Measurements from ENCODE around the gene TMEM207.

TMEM207 gene

DNA sequence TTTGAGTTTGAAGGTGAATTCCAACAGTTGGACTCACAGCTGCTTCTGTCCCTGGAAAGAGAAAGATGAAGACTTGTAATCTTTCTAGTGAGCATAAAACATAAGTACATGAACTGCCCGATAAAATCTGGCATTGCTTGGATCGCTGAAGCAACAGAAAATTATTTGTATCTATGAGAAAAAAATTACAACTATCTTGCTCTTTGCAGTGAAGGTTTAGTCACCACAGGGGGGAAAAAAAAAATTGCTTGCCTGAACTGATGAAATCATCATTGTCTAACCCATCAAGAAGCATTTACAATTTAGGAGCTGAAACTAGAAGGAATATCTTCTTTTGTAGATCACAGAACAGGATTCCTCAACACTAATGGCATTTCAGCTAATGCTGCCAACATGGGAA lies 20.0 kb downstream of the TMEM207 start:
- H3K4me3 ChIP-seq (ENCODE audit: low read depth, low read length) = no peak overlapping the region
- no peak for DNase-seq
- no peaks in the 10 kb centered on the region for H3K9me3 ChIP-seq
- H3K27me3 ChIP-seq = no peaks in the 10 kb centered on the region
- no peaks in the 10 kb centered on the region for H3K4me1 ChIP-seq
- H3K36me3 ChIP-seq = no peaks in the 10 kb centered on the region
- TF ChIP-seq, protein P1, sequence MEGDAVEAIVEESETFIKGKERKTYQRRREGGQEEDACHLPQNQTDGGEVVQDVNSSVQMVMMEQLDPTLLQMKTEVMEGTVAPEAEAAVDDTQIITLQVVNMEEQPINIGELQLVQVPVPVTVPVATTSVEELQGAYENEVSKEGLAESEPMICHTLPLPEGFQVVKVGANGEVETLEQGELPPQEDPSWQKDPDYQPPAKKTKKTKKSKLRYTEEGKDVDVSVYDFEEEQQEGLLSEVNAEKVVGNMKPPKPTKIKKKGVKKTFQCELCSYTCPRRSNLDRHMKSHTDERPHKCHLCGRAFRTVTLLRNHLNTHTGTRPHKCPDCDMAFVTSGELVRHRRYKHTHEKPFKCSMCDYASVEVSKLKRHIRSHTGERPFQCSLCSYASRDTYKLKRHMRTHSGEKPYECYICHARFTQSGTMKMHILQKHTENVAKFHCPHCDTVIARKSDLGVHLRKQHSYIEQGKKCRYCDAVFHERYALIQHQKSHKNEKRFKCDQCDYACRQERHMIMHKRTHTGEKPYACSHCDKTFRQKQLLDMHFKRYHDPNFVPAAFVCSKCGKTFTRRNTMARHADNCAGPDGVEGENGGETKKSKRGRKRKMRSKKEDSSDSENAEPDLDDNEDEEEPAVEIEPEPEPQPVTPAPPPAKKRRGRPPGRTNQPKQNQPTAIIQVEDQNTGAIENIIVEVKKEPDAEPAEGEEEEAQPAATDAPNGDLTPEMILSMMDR (IDR thresholded peaks at IDR 0.05; ENCODE audit: low read depth, low read length) = no peak

DNA sequence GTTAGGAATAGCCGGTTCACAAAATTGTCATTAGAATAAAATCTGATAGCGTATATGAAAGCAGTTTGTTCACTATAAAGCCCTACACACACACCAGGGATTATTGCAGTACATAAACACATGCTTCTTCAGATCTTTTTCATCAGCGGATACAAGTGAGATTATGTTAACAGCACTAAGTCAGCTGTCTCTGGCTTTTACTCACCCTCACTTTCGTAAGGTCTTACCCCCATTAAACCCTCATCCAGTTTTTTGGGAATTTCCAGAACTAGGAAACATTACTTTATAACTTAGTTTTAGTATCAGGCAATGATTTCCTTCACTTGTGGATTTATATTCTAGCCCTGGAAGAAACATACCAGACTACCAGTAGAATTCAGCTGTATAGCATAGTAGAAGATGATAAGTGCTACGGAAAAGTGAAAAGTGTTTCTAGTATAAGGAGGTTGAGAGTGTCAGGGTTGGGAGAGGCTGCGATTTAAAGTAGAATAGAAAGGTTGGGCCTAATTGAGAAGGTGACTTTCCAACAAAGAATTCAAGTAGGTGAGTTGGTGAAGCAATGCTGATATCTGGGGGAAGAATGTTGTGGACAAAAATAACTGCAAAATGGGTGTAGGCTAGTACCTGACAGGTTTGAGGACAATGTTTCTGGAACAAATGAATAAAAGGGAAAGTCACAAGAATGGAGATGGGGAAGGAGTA lies 22.7 kb downstream of the TMEM207 start:
- TF ChIP-seq, protein P1 (IDR thresholded peaks at IDR 0.05; ENCODE audit: low read depth, low read length) = no peak
- Histone ChIP-seq H3K4me1 (no peaks in the 10 kb centered on the region), H3K36me3 (no peaks in the 10 kb centered on the region), H3K27me3 (no peaks in the 10 kb centered on the region), H3K4me3 (ENCODE audit: low read depth, low read length) (no peak overlapping the region), H3K9me3 (no peaks in the 10 kb centered on the region)
- no peak for DNase-seq

DNA sequence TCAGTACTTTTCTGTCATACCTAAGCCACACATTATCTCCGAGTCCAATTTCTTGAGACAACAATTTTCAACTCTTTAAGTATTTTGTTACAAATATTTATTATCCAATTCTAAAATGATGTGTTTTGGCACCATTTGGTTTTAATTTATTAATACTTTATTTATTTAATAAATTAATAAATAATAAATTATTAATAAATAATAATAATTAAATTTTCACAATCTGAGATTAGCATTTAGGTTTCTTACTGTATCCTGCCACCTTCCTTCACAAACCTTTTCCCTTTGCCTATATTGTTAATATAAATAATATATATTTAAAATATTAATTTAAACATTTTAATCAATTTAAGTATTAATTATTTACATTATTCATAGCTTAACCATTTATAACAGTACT lies 23.9 kb downstream of the TMEM207 start:
- no peaks in the 10 kb centered on the region for H3K4me1 ChIP-seq
- no peaks in the 10 kb centered on the region for H3K36me3 ChIP-seq
- H3K9me3 ChIP-seq = no peaks in the 10 kb centered on the region
- TF ChIP-seq, protein P1 (IDR thresholded peaks at IDR 0.05; ENCODE audit: low read depth, low read length) = no peak
- no peak for DNase-seq
- H3K4me3 ChIP-seq (ENCODE audit: low read depth, low read length) = no peak overlapping the region
- H3K27me3 ChIP-seq = no peaks in the 10 kb centered on the region

DNA sequence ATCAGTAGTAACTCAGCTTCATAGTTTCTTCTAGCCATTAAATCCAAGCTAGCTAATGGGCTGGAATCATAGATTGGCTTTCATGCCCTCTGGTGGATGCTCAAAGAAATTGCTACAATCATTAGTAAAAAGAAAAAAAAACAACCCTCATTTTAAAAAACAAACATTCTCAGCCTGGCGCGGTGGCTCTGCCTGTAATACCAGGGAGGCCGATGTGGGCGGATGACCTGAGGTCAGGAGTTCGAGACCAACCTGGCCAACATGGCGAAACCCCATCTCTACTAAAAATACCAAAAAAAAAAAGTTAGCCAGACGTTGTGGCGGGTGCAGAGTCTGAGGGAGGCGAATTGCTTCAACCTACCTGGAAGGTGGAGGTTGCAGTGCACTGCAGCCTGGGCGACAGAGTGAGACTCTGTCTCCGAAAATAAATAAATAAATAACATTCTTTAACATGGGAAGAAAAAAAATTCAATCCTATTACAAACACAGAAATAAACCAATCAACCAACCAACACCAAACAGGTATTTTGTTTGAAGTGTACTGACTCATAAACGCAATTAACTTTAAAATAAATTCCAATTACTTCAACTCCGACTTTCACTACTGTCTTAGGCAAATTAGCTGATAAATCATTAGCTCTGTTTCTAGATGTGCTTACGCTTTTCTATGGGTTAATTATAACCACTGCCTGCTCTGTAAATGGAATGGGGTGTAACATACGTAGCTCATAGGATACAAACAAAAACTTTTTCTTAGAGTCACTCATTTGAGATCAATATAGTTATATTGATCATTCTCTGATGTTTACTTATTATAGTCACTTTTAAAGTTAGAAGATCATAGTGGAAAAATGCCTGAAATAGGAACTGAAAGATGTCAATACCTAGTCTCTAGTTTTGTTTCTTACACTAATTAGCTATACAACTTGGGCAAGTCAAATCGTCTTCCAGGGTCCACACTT lies 24.9 kb downstream of the TMEM207 start:
- Histone ChIP-seq H3K4me1 (no peaks in the 10 kb centered on the region), H3K4me3 (ENCODE audit: low read depth, low read length) (no peak overlapping the region), H3K27me3 (no peaks in the 10 kb centered on the region), H3K36me3 (no peaks in the 10 kb centered on the region), H3K9me3 (no peaks in the 10 kb centered on the region)
- DNase-seq = peak; percentile 40
- TF ChIP-seq, protein P1 (IDR thresholded peaks at IDR 0.05; ENCODE audit: low read depth, low read length) = peak; percentile 75

DNA sequence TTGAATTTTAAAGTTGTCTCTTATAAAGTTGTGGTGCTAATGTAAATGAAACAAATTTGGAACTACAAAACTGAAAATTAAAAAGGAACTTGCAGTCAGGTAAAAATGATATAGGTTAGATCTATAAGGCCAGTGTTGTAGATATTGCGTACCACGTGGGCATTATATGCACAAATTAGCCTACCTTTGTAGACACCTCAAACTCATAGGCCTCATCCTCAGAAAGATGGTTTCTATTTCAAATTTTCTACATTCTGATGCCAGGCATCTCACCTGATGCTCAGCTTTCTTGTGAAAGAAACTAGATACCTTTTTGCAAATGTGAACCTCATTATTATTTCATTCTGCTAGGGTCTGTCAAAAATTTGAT lies 25.6 kb downstream of the TMEM207 start:
- Histone ChIP-seq H3K36me3 (no peaks in the 10 kb centered on the region), H3K27me3 (no peaks in the 10 kb centered on the region), H3K9me3 (no peaks in the 10 kb centered on the region), H3K4me1 (no peaks in the 10 kb centered on the region), H3K4me3 (ENCODE audit: low read depth, low read length) (no peak overlapping the region)
- no peak for DNase-seq
- TF ChIP-seq, protein P1 (IDR thresholded peaks at IDR 0.05; ENCODE audit: low read depth, low read length) = no peak

DNA sequence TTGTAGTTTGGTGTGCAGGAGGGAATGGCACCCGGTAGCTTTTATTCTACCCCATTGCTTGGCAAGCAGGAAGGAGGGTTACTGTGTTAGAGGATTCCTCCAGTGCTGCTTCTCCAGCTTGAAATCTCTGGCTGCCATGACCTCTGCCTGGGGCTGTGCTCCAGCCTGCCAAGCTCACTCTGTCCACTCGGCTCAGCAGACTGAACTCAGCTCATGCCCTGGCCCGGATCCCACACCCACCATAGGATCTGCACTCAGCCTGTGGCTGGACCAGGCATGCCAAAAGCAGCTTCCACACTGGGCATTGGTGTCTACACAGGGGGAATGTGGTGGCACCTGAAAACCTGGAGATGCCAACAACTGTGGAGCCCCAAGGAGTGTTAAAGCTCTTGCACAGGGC lies 35.4 kb downstream of the TMEM207 start:
- TF ChIP-seq, protein P1 (IDR thresholded peaks at IDR 0.05; ENCODE audit: low read depth, low read length) = no peak
- Histone ChIP-seq H3K36me3 (no peaks in the 10 kb centered on the region), H3K27me3 (no peaks in the 10 kb centered on the region), H3K9me3 (no peaks in the 10 kb centered on the region), H3K4me1 (no peaks in the 10 kb centered on the region), H3K4me3 (ENCODE audit: low read depth, low read length) (no peak overlapping the region)
- DNase-seq = no peak

Measured in BE2C (cell line).